Heart right ventricle (tissue), 16 donors: ENCODE data around the gene CNTN2. TPM values are rescaled to one million over a fixed set of nuclear protein-coding genes. Genes with fewer than 3 reads are reported as not detected.

Experiments
- ATAC-seq, 8 donors: fragments of 200-7000 bp; cut with Tn5 transposase; one replicate each; pipeline ENCODE4 v1.9.1; 2020; ENCODE audit warnings: mild to moderate bottlenecking in 8 of 8, moderate library complexity in 8 of 8, moderate number of reproducible peaks in 1 of 8
- DNase-seq, 2 donors: peaks; one replicate each; pipeline ENCODE4 v3.0.0-alpha.2; 2020
- H3K27ac ChIP-seq, 10 donors: fragments of 200-600 bp; sonication (generic) in 2 of 10; one replicate each; pipeline versions ENCODE4 v1.5.0 to v1.8.0; 2020 to 2022; ENCODE audit warnings: mild to moderate bottlenecking in 3 of 10
- H3K27me3 ChIP-seq, 7 donors: fragments of 200-600 bp; one replicate each; pipeline ENCODE4 v1.8.0; 2021 to 2022; ENCODE audit warnings: mild to moderate bottlenecking in 2 of 7
- H3K36me3 ChIP-seq, 9 donors: fragments of 200-600 bp; sonication (generic) in 1 of 9; one replicate each; pipeline versions ENCODE4 v1.5.0 to v1.8.0; 2020 to 2022; ENCODE audit warnings: mild to moderate bottlenecking in 2 of 9
- H3K4me1 ChIP-seq, 9 donors: fragments of 200-600 bp; sonication (generic) in 1 of 9; one replicate each; pipeline versions ENCODE4 v1.5.0 to v1.8.0; 2020 to 2022; ENCODE audit warnings: mild to moderate bottlenecking in 4 of 9
- H3K4me3 ChIP-seq, 10 donors: fragments of 200-600 bp; sonication (generic) in 2 of 10; one replicate each; pipeline versions ENCODE4 v1.5.0 to v1.8.0; 2020 to 2022; ENCODE audit warnings: mild to moderate bottlenecking in 7 of 10, moderate library complexity in 2 of 10
- H3K9me3 ChIP-seq, 11 donors: fragments of 200-600 bp in 10 of 11; sonication (generic) in 2 of 11; one replicate each; pipeline versions ENCODE4 v1.5.0 to v1.8.0; 2013 to 2022; ENCODE audit warnings: mild to moderate bottlenecking in 2 of 11, control low read depth in 1 of 11, moderate library complexity in 1 of 11
- CTCF ChIP-seq, 9 donors: fragments of 200-600 bp; sonication (generic) in 2 of 9; IDR thresholded peaks; one replicate each; pipeline versions ENCODE4 v1.5.0 to v1.8.0; 2021 to 2022; ENCODE audit warnings: antibody characterized with exemption in 9 of 9, mild to moderate bottlenecking in 5 of 9, moderate library complexity in 1 of 9
- WGBS, 2 donors: extraction: QIAGEN DNeasy Blood & Tissue Kit; methylation state at CpG; one replicate each; pipeline ENCODE4 v1.1.7; 2013; ENCODE audit warnings: inconsistent platforms in 1 of 2; 5-methylcytosine and 5-hydroxymethylcytosine counted together
- intact Hi-C, 10 donors: fragments of 100-400 bp; cut with DNase I; formaldehyde crosslinking; loops; one replicate each; pipeline versions ENCODE4 v1.11.1 to v1.14.2; 2022
- polyA plus RNA-seq, 2 donors: library from polyadenylated mRNA; stranded (reverse); fragments of 200-250 nt; gene quantifications; one replicate each; pipeline ENCODE4 v1.2.3, GENCODE V29; 2013
- total RNA-seq, 10 donors: library from RNA; stranded (reverse); fragmentation: NEBNext Ultra II Directional in 3 of 10; extraction: Animal tissue kit (Norgen Biotek cat#: 25700) in 3 of 10; gene quantifications; one replicate each; pipeline versions ENCODE4 v1.2.1 to v1.2.4, GENCODE V29; 2021 to 2023
- donor health status: Arrhythmogenic right ventricular cardiomyopathy.
- donor health status: ischemic (EF 13 %, LVEDD 7.1; RV severe dilation, severe dysfunction).
- donor health status: healthy with polysubstance abuse.
- donor health status: DM: no; HTN: yes; CAD: no.
- donor health status: DM: no; HTN: no; CAD: no.
- donor health status: ischemic (EF 25% LVEDD 6.9; RV normal size, moderate dysfunction).
- donor health status: ischemic (EF 25% LVEDD 5.7; RV mildly dilated, moderate dysfunction).
- donor health status: healthy.
- donor health status: DM: yes; HTN: yes; CAD: no.
- donor health status: Ischemic cardiomyopathy.
- donor health status: ischemic (EF 35%, LVEDD 5.7; RV mildly dilated, moderate dysfunction).
- donor health status: nonischemic (EF 11% LVEDD 7.7; RV severe dilation, severe dysfunction).
- donor health status: DM: yes; HTN: yes; CAD: no.
- donor health status: PGD.
- donor health status: ischemic (EF 29% LVEDD 5.4; RV normal size, mild dysfunction).
- donor health status: nonischemic (EF 23%, LVEDD 6.1; RV moderate dilation, normal function).

The CNTN2 gene
- total and polyA plus RNA-seq, 12 donors: 0.04 to 0.73 (median 0.25) TPM; not detected in 3

GRCh38 chr1:205069371-205070125, 26.5 kb downstream of the CNTN2 start:
- Histone ChIP-seq H3K27me3 (no peaks in the 10 kb centered on the region), H3K27ac (no peak overlapping the region), H3K4me3 (no peak overlapping the region), H3K4me1 (peaks cover 0 to 5% (median 0%) of the 10 kb centered on the region in 9 donors), H3K9me3 (no peaks in the 10 kb centered on the region), H3K36me3 (no peaks in the 10 kb centered on the region)
- DNase-seq: no peak
- TF ChIP-seq CTCF (IDR thresholded peaks at IDR 0.05): no peak
- peak in 3 of 8 donors; percentile 23 to 45 (median 29) for ATAC-seq
- intact Hi-C loops: loop anchor here in 1 of 10 donors (10.0 kb wide), 1 partner anchor 185 kb away; no protein-coding TSS in a partner anchor
- WGBS, 2 donors: 80 to 83% methylated on average over 42 of the region's 42 CpGs

- intact Hi-C loops: loop anchor here in 1 of 10 donors (10.0 kb wide), 1 partner anchor 184 kb away; no protein-coding TSS in a partner anchor
- Histone ChIP-seq H3K27me3 (no peaks in the 10 kb centered on the region), H3K4me1 (peaks cover 0 to 5% (median 0%) of the 10 kb centered on the region in 9 donors), H3K4me3 (no peak overlapping the region), H3K9me3 (no peaks in the 10 kb centered on the region), H3K36me3 (no peaks in the 10 kb centered on the region), H3K27ac (no peak overlapping the region)
- ATAC-seq: no peak
- DNase-seq: no peak
- TF ChIP-seq CTCF (IDR thresholded peaks at IDR 0.05): no peak
- 89 to 95% methylated on average over 2 of the region's 2 CpGs for WGBS, 2 donors
These were observed 28.0 kb downstream of the CNTN2 start for GRCh38 chr1:205071028-205071409.

- TF ChIP-seq CTCF (IDR thresholded peaks at IDR 0.05): no peak
- Histone ChIP-seq H3K36me3 (no peaks in the 10 kb centered on the region), H3K9me3 (no peaks in the 10 kb centered on the region), H3K27me3 (no peaks in the 10 kb centered on the region), H3K4me3 (no peak overlapping the region), H3K4me1 (peaks cover 0 to 8% (median 0%) of the 10 kb centered on the region in 9 donors), H3K27ac (no peak overlapping the region)
- intact Hi-C loops: loop anchor here in 1 of 10 donors (10.0 kb wide), 1 partner anchor 183 kb away; no protein-coding TSS in a partner anchor
- ATAC-seq (no peak), DNase-seq (no peak)
- WGBS, 2 donors: 85 to 86% methylated on average over 12 of the region's 12 CpGs
These were observed 28.8 kb downstream of the CNTN2 start for GRCh38 chr1:205071801-205072200.

GRCh38 chr1:205072286-205072685, 29.3 kb downstream of the CNTN2 start:
- H3K4me1 ChIP-seq: peaks cover 0 to 13% (median 3%) of the 10 kb centered on the region in 9 donors
- WGBS, 2 donors: 91 to 94% methylated on average over 9 of the region's 9 CpGs
- H3K4me3 ChIP-seq: no peak overlapping the region
- no peak for DNase-seq
- H3K27me3 ChIP-seq: no peaks in the 10 kb centered on the region
- no peak for TF ChIP-seq CTCF (IDR thresholded peaks at IDR 0.05)
- intact Hi-C loops: loop anchor here in 1 of 10 donors (10.0 kb wide), 1 partner anchor 183 kb away; no protein-coding TSS in a partner anchor
- no peaks in the 10 kb centered on the region for H3K9me3 ChIP-seq
- ATAC-seq: no peak
- H3K36me3 ChIP-seq: no peaks in the 10 kb centered on the region
- no peak overlapping the region for H3K27ac ChIP-seq
